ENCODE results near the gene KRTAP10-7. TPM values are rescaled to one million over a fixed set of nuclear protein-coding genes. Genes with fewer than 3 reads are reported as not detected.

KRTAP10-7 gene
- total RNA-seq, 4 donors from 2014 or later, result not detected

- Histone ChIP-seq H3K27ac (no peak overlapping the region), H3K36me3 (no peaks in the 10 kb centered on the region), H3K4me1 (no peaks in the 10 kb centered on the region), H3K27me3 (peaks cover 45% of the 10 kb centered on the region), H3K9me3 (peaks cover 0 to 5% of the 10 kb centered on the region in 2 donors), H3K4me3 (no peak overlapping the region)
- no peak for DNase-seq
- intact Hi-C loops (cut with DNase I; ENCODE audit: low total_unique reads) (no loop called here), in situ Hi-C loops (cut with MboI; ENCODE audit: low pct_ligation_motif_present in 1 of 4, low pct_unique_long_range_greater_than_20kb in 1 of 4, low sequenced_read_pairs in 3 of 4) (loop anchor here in 2 of 4 donors (25.0 kb wide), 1 partner anchor 92 kb away; the partner anchor contains the start of genes KRTAP10-12 (in 2 of the 2) and KRTAP12-1 (in 2 of the 2))
- WGBS, 2 donors (ENCODE audit: low coverage in 1 of 2), result 75% methylated on average over 6 of the region's 6 CpGs; no CpG with 5 or more reads in 1 of the 2 donors
- TF ChIP-seq EP300 (IDR thresholded peaks at IDR 0.05; ENCODE audit: low read depth), result no peak
- no peak for TF ChIP-seq CTCF (IDR thresholded peaks at IDR 0.05)
- TF ChIP-seq POLR2A (IDR thresholded peaks at IDR 0.05), result no peak
- TF ChIP-seq POLR2AphosphoS5 (IDR thresholded peaks at IDR 0.05), result no peak
These were observed 4.9 kb upstream of the KRTAP10-7 start for GRCh38 chr21:44595524-44595923.

- H3K4me3 ChIP-seq, result no peak overlapping the region
- peaks cover 0 to 5% of the 10 kb centered on the region in 2 donors for H3K9me3 ChIP-seq
- no peak for DNase-seq
- peaks cover 44% of the 10 kb centered on the region for H3K27me3 ChIP-seq
- TF ChIP-seq EP300 (IDR thresholded peaks at IDR 0.05; ENCODE audit: low read depth), result no peak
- TF ChIP-seq POLR2A (IDR thresholded peaks at IDR 0.05), result no peak
- TF ChIP-seq CTCF (IDR thresholded peaks at IDR 0.05), result no peak
- no peak for TF ChIP-seq POLR2AphosphoS5 (IDR thresholded peaks at IDR 0.05)
- H3K27ac ChIP-seq, result no peak overlapping the region
- 73 to 80% methylated on average over 6 to 9 of the region's 9 CpGs for WGBS, 2 donors (ENCODE audit: low coverage in 1 of 2)
- in situ Hi-C loops (cut with MboI; ENCODE audit: low pct_ligation_motif_present in 1 of 4, low pct_unique_long_range_greater_than_20kb in 1 of 4, low sequenced_read_pairs in 3 of 4) (loop anchor here in 2 of 4 donors (25.0 kb wide), 1 partner anchor 91 kb away; the partner anchor contains the start of genes KRTAP10-12 (in 2 of the 2) and KRTAP12-1 (in 2 of the 2)), intact Hi-C loops (cut with DNase I; ENCODE audit: low total_unique reads) (no loop called here)
- no peaks in the 10 kb centered on the region for H3K36me3 ChIP-seq
- H3K4me1 ChIP-seq, result no peaks in the 10 kb centered on the region
These were observed 4.2 kb upstream of the KRTAP10-7 start for GRCh38 chr21:44596068-44596725.

GRCh38 chr21:44598061-44598460 lies 2.3 kb upstream of the KRTAP10-7 start:
- in situ Hi-C loops (cut with MboI; ENCODE audit: low pct_ligation_motif_present in 1 of 4, low pct_unique_long_range_greater_than_20kb in 1 of 4, low sequenced_read_pairs in 3 of 4), result loop anchor here in 2 of 4 donors (25.0 kb wide), 1 partner anchor 89 kb away; the partner anchor contains the start of genes KRTAP10-12 (in 2 of the 2) and KRTAP12-1 (in 2 of the 2)
- 64 to 79% methylated on average over 11 of the region's 11 CpGs for WGBS, 2 donors (ENCODE audit: low coverage in 1 of 2)

More at GRCh38 chr21:44598061-44598460, 2.3 kb upstream of the KRTAP10-7 start:
- intact Hi-C loops (cut with DNase I; ENCODE audit: low total_unique reads), result no loop called here
- Histone ChIP-seq H3K36me3 (no peaks in the 10 kb centered on the region), H3K27ac (no peak overlapping the region), H3K4me3 (no peak overlapping the region), H3K4me1 (no peaks in the 10 kb centered on the region), H3K27me3 (peaks cover 46% of the 10 kb centered on the region), H3K9me3 (peaks cover 0 to 5% of the 10 kb centered on the region in 2 donors)
- DNase-seq, result no peak
- no peak for TF ChIP-seq POLR2A (IDR thresholded peaks at IDR 0.05)
- TF ChIP-seq EP300 (IDR thresholded peaks at IDR 0.05; ENCODE audit: low read depth), result no peak
- TF ChIP-seq POLR2AphosphoS5 (IDR thresholded peaks at IDR 0.05), result no peak
- TF ChIP-seq CTCF (IDR thresholded peaks at IDR 0.05), result no peak
